ENCODE results near the gene DONSON. TPM values are rescaled to one million over a fixed set of nuclear protein-coding genes. Genes with fewer than 3 reads are reported as not detected.

Gene DONSON
- total RNA-seq, 1 experiment from 2014 or later, result 35.3 TPM

DNA sequence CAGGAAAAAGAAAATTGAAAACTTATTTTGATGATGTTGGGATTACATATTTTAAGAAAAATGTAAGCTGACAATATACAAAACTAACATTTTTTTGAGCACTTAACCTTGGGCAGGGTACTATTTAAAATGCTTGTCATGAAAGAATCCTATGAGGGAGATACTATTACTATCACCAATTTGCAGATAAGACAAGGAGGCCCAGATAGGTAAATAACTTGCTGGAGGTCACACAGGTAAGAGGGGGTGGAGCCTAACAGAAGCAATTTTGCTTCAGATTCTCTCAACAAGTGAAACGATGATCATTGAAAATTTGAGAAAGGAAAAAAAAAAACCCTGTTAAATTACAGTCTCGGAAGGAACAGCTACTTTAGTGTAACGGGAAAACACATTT, 47.8 kb downstream of the DONSON start:
- Histone ChIP-seq H3K18ac (ENCODE audit: insufficient read length, low read depth, low read length) (no peak overlapping the region), H4K8ac (replicated peaks; ENCODE audit: insufficient read length, low read depth, low read length) (no peak overlapping the region), H4K91ac (ENCODE audit: insufficient read length, low read depth, low read length) (no peak overlapping the region), H3K27me3 (ENCODE audit: insufficient read depth, low read length) (no peaks in the 10 kb centered on the region), H3T11ph (ENCODE audit: low read length) (no peak overlapping the region), H3K23me2 (ENCODE audit: insufficient read length, low read depth, low read length, poor library complexity, severe bottlenecking) (no peaks in the 10 kb centered on the region), H3K4me1 (ENCODE audit: insufficient read depth, low read length) (no peaks in the 10 kb centered on the region), H3K4me2 (ENCODE audit: insufficient read depth, insufficient read length, low read length) (peak overlapping the region; percentile 50), H2BK5ac (ENCODE audit: insufficient read length, low read length) (no peak overlapping the region), H2AK5ac (ENCODE audit: insufficient read length, low read length) (no peak overlapping the region), H2BK15ac (ENCODE audit: low read depth, low read length) (no peak overlapping the region), H3K56ac (ENCODE audit: insufficient read length, low read depth, low read length) (no peak overlapping the region), H3K79me2 (ENCODE audit: insufficient read depth, low read length) (peaks cover 38% of the 10 kb centered on the region), H2BK120ac (ENCODE audit: low read depth, low read length, poor library complexity, severe bottlenecking) (no peak overlapping the region), H3K27ac (ENCODE audit: insufficient read length, low read depth, low read length) (no peak overlapping the region), H2BK12ac (ENCODE audit: insufficient read length, low read depth, low read length) (no peak overlapping the region), H3K4ac (ENCODE audit: low read depth, low read length) (no peak overlapping the region), H3K9me3 (ENCODE audit: control insufficient read depth, low read depth, low read length) (no peaks in the 10 kb centered on the region), H2AFZ (ENCODE audit: low read length) (no peak overlapping the region), H4K5ac (ENCODE audit: insufficient read length, low read depth, low read length) (no peak overlapping the region), H4K20me1 (ENCODE audit: control insufficient read depth, insufficient read depth, insufficient read length) (no peaks in the 10 kb centered on the region), H3K9ac (ENCODE audit: extremely low read depth, insufficient read length, low read length) (no peak overlapping the region), H3K14ac (ENCODE audit: insufficient read depth, low read length) (no peak overlapping the region), H3K23ac (ENCODE audit: insufficient read length, low read depth, low read length) (no peak overlapping the region), H2BK20ac (ENCODE audit: low read depth, low read length, poor library complexity, severe bottlenecking) (no peak overlapping the region), H3K79me1 (ENCODE audit: insufficient read depth, low read depth, low read length, poor library complexity, severe bottlenecking) (peaks cover 5% of the 10 kb centered on the region)
- H3K36me3 Mint-ChIP-seq (ENCODE audit: insufficient read depth in 1 of 3, low read depth in 3 of 3), result peaks cover 29 to 61% (median 47%) of the 10 kb centered on the region in 3 experiments
- peak overlapping the region; percentile 97 to 99 for H3K4me3 Mint-ChIP-seq
- no peaks in the 10 kb centered on the region for H3K27me3 Mint-ChIP-seq (ENCODE audit: low read depth)
- TF ChIP-seq, protein P1, sequence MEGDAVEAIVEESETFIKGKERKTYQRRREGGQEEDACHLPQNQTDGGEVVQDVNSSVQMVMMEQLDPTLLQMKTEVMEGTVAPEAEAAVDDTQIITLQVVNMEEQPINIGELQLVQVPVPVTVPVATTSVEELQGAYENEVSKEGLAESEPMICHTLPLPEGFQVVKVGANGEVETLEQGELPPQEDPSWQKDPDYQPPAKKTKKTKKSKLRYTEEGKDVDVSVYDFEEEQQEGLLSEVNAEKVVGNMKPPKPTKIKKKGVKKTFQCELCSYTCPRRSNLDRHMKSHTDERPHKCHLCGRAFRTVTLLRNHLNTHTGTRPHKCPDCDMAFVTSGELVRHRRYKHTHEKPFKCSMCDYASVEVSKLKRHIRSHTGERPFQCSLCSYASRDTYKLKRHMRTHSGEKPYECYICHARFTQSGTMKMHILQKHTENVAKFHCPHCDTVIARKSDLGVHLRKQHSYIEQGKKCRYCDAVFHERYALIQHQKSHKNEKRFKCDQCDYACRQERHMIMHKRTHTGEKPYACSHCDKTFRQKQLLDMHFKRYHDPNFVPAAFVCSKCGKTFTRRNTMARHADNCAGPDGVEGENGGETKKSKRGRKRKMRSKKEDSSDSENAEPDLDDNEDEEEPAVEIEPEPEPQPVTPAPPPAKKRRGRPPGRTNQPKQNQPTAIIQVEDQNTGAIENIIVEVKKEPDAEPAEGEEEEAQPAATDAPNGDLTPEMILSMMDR (conservative IDR thresholded peaks at IDR 0.05), result no peak
- H3K27ac Mint-ChIP-seq, result peak overlapping the region in 2 of 3 experiments; percentile 45 to 77; a peak in 4 of 7 replicates
- H3K4me1 Mint-ChIP-seq, result peaks cover 24 to 27% of the 10 kb centered on the region in 2 experiments
- no peak for DNase-seq
- WGBS (ENCODE audit: extremely low coverage, insufficient read length, low lambda C conversion rate), result no CpG with 5 or more reads among the region's 3 CpGs
- no peaks in the 10 kb centered on the region; a peak in 2 of 5 replicates for H3K9me3 Mint-ChIP-seq

Data from H9 (cell line).